GM12801 (cell line): ENCODE data around the gene TADA2B.

ENCODE experiments used
- CTCF ChIP-seq: IDR thresholded peaks from one replicate; pipeline ENCODE4 v1.5.1; 2011; ENCODE audit warnings: control low read depth; ENCODE audit not compliant: insufficient read length; ENCODE audit errors: extremely low read depth

TADA2B gene

GRCh38 chr4:7043284-7044136 lies at the start of gene TADA2B:
Gene TADA2B (plus strand): TSS chr4:7043372. CDS start chr4:7043580, 208 bp downstream.
- TF ChIP-seq CTCF = no peak

- no peak for TF ChIP-seq CTCF
Measured at GRCh38 chr4:6996481-6996880, 46.7 kb upstream of the TADA2B start.

GRCh38 chr4:6999172-7000086 lies 43.7 kb upstream of the TADA2B start:
- no peak for TF ChIP-seq CTCF

GRCh38 chr4:7000421-7001176 lies 42.6 kb upstream of the TADA2B start:
- TF ChIP-seq CTCF = no peak

GRCh38 chr4:7001271-7001670 lies 41.9 kb upstream of the TADA2B start:
- TF ChIP-seq CTCF = no peak

- no peak for TF ChIP-seq CTCF
Measured at GRCh38 chr4:7002336-7002735, 40.8 kb upstream of the TADA2B start.
